KOPT-K1 (cell line): ENCODE results near the gene LRG1.

Experiments used
- H3K27ac ChIP-seq: fragments of 200-600 bp; sonication (generic); 2 replicates; pipeline ENCODE4 v1.5.1; 2016; ENCODE audit warnings: antibody characterized with exemption, mild to moderate bottlenecking, low read depth, low read length; ENCODE audit not compliant: poor library complexity, severe bottlenecking
- H3K36me3 ChIP-seq: fragments of 200-600 bp; sonication (generic); 2 replicates; pipeline ENCODE4 v1.5.1; 2017; ENCODE audit warnings: antibody characterized with exemption, mild to moderate bottlenecking, low read length, moderate library complexity; ENCODE audit not compliant: insufficient read depth
- H3K9me3 ChIP-seq: fragments of 200-600 bp; sonication (generic); 2 replicates; pipeline ENCODE4 v1.5.1; 2017; ENCODE audit warnings: antibody characterized with exemption, low read length, mild to moderate bottlenecking; ENCODE audit not compliant: insufficient read depth, poor library complexity, severe bottlenecking

LRG1 gene

GRCh38 chr19:4503825-4504170 is 36.0 kb downstream of the LRG1 start:
- H3K27ac ChIP-seq, result no peak overlapping the region
- H3K36me3 ChIP-seq, result peaks cover 66% of the 10 kb centered on the region

GRCh38 chr19:4503132-4503824 is 36.6 kb downstream of the LRG1 start:
- H3K27ac ChIP-seq, result no peak overlapping the region

More at GRCh38 chr19:4503825-4504170, 36.0 kb downstream of the LRG1 start:
- H3K9me3 ChIP-seq, result no peaks in the 10 kb centered on the region

GRCh38 chr19:4502282-4503131 is 37.3 kb downstream of the LRG1 start:
- Histone ChIP-seq H3K36me3 (peaks cover 78% of the 10 kb centered on the region), H3K9me3 (no peaks in the 10 kb centered on the region), H3K27ac (no peak overlapping the region)

More at GRCh38 chr19:4503132-4503824, 36.6 kb downstream of the LRG1 start:
- Histone ChIP-seq H3K9me3 (no peaks in the 10 kb centered on the region), H3K36me3 (peaks cover 71% of the 10 kb centered on the region)

GRCh38 chr19:4501691-4502090 is 38.1 kb downstream of the LRG1 start:
- Histone ChIP-seq H3K27ac (no peak overlapping the region), H3K36me3 (peaks cover 87% of the 10 kb centered on the region), H3K9me3 (no peaks in the 10 kb centered on the region)

GRCh38 chr19:4500841-4501591 is 38.8 kb downstream of the LRG1 start:
- H3K36me3 ChIP-seq, result peaks cover 87% of the 10 kb centered on the region
- H3K27ac ChIP-seq, result no peak overlapping the region
- H3K9me3 ChIP-seq, result no peaks in the 10 kb centered on the region

- Histone ChIP-seq H3K36me3 (peaks cover 86% of the 10 kb centered on the region), H3K27ac (no peak overlapping the region), H3K9me3 (no peaks in the 10 kb centered on the region)
Measured at GRCh38 chr19:4499855-4500254, 40.0 kb downstream of the LRG1 start.

GRCh38 chr19:4499318-4499717 is 40.5 kb downstream of the LRG1 start:
- no peaks in the 10 kb centered on the region for H3K9me3 ChIP-seq
- H3K27ac ChIP-seq, result no peak overlapping the region
- peaks cover 86% of the 10 kb centered on the region for H3K36me3 ChIP-seq

GRCh38 chr19:4498694-4499093 is 41.1 kb downstream of the LRG1 start:
- Histone ChIP-seq H3K36me3 (peaks cover 92% of the 10 kb centered on the region), H3K27ac (no peak overlapping the region), H3K9me3 (no peaks in the 10 kb centered on the region)

GRCh38 chr19:4497770-4498389 is 42.0 kb downstream of the LRG1 start:
- Histone ChIP-seq H3K36me3 (peaks cover 95% of the 10 kb centered on the region), H3K9me3 (no peaks in the 10 kb centered on the region), H3K27ac (no peak overlapping the region)

GRCh38 chr19:4496304-4496703 is 43.5 kb downstream of the LRG1 start:
- no peak overlapping the region for H3K27ac ChIP-seq
- no peaks in the 10 kb centered on the region for H3K9me3 ChIP-seq
- H3K36me3 ChIP-seq, result peaks cover 95% of the 10 kb centered on the region

- H3K36me3 ChIP-seq, result peaks cover 93% of the 10 kb centered on the region
Measured at GRCh38 chr19:4495471-4495870, 44.4 kb downstream of the LRG1 start.

GRCh38 chr19:4494691-4495064 is 45.2 kb downstream of the LRG1 start:
- Histone ChIP-seq H3K27ac (no peak overlapping the region), H3K9me3 (no peaks in the 10 kb centered on the region), H3K36me3 (peaks cover 93% of the 10 kb centered on the region)

More at GRCh38 chr19:4495471-4495870, 44.4 kb downstream of the LRG1 start:
- Histone ChIP-seq H3K9me3 (no peaks in the 10 kb centered on the region), H3K27ac (no peak overlapping the region)

GRCh38 chr19:4493929-4494690 is 45.7 kb downstream of the LRG1 start:
- Histone ChIP-seq H3K9me3 (no peaks in the 10 kb centered on the region), H3K27ac (no peak overlapping the region), H3K36me3 (peaks cover 93% of the 10 kb centered on the region)
